T-helper 9 cell (primary cell): Measurements from ENCODE around the gene NISCH.

Experiments
- DNase-seq: peaks from one replicate; pipeline ENCODE4 v3.0.0-alpha.2; 2020

Gene NISCH

GRCh38 chr3:52527732-52528585 is 72.6 kb downstream of the NISCH start:
- no peak for DNase-seq

DNA sequence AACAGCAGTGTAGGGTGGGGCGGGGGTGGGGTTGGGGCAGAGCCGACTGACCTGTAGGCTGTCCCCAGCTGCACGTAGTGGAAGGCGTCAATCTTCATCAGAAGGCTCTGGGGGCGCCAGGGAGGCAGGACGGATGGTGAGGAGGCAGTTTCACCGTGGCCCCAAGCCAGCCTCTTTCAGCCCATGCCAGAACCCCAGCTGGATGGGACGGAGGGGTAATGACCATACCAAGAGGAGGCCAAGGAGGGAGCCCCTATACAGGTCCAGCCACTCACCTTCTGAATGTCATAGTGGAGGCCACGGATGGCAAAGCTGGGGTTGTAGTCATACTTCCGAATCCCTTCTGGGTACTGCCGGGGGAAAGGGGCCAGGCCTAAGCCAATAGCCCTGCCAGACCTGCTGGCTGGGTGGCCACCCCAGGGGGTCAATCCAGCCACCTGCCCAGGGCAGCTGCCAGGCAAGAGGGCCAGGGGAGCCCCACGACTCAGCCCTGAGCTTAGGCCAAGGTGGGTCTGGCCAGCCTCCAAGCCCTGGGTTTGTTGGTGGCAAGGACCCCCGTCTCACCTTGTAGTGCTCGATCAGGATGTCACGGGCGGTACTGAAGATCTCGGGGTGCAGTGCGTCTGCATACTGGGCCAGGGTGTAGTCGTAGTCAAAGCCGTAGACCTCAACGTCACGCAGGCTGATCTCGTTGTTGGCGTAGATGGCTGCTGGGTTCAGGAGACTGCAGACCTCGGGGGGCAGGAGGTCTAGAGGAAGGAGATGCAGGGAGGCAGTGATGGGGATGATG is 73.4 kb downstream of the NISCH start:
- no peak for DNase-seq

- DNase-seq = no peak
These were observed 74.3 kb downstream of the NISCH start for GRCh38 chr3:52529376-52530333.

DNA sequence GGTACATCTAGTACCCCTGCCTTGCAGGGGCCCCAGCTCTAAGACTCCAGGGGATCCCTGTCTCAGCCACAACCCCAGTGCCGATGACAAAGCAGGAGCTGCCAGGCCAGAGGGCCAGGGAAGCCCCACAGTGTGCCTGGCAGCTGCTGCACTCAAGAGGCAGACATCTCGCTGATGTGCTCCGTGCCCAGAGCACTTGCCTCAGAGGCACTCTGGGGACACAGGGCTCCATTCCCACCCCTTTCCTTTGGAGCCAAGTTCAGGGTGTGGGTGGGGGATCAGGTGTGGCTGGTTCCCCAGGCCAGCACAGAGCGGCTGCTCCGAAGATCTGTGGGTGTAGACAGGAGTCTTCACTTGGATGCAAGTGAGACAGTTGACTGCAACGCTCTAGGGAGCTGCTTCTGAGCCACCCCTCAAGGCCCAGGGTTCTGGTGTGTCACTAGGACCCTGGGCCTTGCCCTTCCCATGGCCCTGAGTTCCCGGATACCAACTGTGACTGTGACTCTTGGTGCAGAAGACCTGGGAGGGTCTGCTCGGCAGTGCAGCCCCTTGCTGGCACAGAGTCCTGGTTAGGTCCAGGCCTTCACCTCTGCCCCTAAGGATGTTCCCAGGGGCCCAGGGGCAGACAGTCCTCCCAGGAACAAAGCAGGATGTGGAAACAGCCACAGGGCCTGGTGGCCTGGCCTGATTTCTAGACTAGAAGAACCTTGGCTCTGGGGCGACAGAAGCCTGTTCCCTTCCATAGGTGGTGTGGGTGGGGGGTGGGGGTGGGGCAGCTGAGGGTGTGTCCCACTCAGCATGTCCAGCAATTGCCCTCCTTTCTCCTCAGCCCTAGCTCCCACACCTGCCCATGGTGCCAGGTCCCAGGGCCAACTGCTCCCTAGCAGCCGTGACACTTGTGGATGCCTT is 75.8 kb downstream of the NISCH start:
- DNase-seq = no peak

GRCh38 chr3:52531860-52532516 is 76.6 kb downstream of the NISCH start:
- DNase-seq = no peak

- no peak for DNase-seq
These were observed 77.1 kb downstream of the NISCH start for GRCh38 chr3:52532517-52532837.

DNA sequence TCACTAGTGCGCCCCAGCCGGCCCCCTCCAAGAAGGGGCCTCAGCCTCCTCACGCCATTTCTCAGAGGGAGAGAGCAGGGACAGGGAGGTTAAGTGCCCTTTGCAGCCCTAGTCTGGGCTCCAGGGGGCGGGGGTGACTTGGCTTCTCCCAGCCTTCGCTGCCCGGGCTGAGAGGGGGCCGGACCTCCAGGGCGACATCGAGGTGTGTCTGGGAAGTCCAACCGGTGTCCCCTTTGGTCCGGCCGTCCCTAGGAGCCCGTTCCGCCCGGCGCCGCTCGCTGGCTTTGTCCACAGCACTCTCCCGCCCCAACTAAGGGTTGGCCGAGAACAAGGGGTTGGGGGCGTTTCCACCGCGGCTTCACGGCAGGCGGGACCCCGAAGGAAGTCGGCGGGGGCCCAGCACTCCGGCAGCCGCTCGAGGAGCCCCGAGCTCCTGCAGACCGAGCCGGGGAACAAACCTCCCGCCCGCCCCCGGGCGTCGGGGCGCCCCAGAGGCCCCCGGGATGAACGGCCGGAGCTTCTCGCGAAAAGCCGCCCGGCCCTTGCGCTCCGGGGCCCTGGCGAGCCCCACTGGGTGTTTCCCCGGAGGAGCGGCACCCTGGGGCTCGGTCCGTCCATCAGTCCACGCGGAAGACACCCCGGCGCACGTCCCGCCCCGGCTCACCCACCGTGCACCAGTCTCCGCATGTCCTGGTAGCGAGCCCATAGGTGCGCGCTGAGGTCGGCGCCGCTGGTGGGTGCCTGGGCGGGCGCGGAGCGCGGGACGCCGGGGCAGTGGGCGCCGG is 77.6 kb downstream of the NISCH start:
- DNase-seq = peak; percentile 17

DNA sequence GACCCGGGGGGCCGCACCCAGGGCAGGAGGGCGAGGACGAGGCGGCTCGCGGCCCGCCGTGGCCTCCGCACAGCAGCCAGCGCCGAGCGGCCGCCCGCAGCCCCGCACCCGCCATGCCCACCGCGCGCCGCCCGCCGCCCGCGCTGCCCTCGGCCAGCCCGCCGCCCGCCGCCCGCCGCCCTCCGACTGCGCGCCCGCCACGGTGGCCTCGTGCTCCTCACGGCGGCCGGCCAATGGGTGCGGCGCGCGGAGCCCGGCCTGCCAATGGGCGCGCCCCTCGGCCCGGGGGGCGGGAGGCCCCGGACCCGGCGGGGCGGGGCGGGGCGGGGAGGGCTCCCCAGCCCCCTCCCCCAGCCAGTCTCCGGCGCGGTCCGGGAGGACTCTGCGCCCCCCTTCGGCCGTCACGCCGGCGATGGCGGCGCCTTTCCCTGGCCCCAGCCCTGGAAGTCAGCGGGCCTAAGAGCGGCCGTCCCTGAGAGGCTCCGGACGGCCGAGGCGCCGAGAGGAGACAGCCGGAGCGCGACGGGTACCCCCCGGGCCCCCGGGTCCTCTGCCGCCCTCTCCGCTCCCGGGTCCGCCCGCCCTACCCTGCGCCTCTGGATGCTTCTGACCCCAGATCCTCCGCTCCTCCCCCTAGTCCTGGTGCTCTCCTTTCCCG is 78.3 kb downstream of the NISCH start, which contains the start of gene NT5DC2:
TSS of gene NT5DC2 (minus strand) at position 235 of the 658 bp plus-strand sequence. CDS start at position 115, 120 bp downstream.
- DNase-seq = peak; percentile 49

DNA sequence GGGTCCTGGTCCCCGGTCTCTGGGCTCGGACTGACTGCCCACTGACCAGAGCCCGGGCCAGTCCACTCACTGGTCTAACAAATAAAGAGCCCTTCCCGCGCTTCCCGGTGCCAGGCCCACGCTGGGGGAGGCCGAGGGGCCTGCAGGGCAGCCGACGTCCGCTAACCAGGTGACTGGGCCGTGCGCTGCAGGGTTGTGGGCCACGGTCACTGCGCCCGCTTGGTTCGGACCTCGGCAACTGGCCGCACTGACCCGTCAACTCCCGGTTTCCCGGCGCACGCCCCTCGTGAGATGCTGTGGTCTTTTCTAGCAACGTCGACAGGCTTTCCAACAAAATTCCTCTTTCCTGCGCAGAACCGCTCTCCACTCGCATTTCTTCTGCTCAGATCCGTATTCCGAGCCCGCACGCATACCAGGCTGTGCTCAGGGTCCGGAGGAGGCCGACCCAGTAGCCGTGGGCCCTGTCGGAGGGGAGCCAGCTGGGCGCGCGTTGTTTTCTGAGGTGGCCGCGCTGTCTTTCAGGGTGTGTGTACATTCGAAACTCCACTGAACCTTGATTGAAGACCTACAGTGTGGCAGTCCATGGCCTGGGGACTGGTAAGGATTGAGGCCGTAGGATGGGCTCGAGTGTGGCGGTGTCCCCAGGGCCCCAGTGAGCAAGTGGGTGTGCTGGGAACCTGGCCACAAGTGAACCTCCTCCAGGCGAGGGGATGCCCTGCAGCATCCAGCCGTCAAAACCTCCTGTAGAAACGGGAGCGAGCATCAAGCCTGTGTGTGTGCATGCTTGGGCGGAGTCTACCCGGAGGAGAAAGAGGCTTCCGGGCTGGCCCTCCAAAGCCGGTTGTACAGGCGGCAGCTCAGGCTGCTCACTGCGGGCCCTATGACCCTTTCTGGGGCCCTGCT is 79.1 kb downstream of the NISCH start:
- no peak for DNase-seq

GRCh38 chr3:52535411-52536111 is 80.2 kb downstream of the NISCH start:
- DNase-seq = no peak

DNA sequence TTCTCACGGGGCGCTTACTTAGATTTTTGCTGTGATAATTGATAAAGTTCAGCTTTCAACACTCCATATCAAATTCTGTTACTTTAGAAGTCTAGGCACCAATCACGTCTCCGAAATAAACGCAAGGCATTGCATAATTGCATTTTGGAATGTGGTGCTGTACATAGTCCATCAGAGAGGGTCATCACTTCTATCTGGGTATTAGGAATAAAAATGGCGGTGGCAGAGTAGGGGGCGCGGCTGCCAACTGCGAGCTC is 80.6 kb downstream of the NISCH start:
- no peak for DNase-seq

DNA sequence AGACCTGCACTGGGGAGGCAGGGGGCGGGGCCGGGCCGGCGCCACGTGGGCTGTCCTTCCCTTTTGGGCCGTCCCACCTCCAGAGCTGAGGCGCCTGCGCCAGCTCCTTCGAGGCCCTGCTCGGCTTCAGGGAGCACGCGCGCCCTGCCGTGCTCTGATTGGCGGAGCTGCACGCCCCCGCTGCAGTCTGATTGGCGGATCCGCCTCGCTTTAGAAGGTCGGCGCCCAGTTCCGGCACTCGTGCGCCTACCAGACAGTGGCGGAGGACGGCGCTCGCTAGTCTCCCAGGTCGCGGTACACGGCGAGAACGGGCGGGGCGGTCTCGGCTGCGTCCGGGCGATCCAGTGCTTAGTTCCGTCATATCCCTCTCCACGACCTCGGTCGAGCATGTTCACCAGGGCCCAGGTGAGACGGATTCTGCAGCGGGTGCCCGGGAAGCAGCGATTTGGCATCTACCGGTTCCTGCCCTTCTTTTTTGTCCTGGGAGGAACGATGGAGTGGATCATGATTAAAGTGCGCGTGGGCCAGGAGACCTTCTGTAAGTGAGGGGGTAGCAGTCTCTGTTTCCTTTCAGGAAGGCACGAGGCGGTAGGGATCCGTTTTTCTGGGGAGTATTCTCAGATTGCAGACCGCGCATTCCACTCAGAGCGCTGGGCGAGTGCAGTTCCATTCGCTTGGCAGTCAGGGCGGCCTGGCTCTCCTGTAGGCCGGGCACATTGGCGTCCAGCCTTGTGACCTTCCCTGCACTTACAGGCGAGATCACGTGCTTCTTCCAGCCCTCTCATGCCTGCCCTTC is 81.2 kb downstream of the NISCH start, which contains the start of gene UQCC5:
TSS of gene UQCC5 (plus strand) at position 237 of the 796 bp plus-strand sequence. CDS start at position 388, 151 bp downstream.
- DNase-seq = peak; percentile 90

DNA sequence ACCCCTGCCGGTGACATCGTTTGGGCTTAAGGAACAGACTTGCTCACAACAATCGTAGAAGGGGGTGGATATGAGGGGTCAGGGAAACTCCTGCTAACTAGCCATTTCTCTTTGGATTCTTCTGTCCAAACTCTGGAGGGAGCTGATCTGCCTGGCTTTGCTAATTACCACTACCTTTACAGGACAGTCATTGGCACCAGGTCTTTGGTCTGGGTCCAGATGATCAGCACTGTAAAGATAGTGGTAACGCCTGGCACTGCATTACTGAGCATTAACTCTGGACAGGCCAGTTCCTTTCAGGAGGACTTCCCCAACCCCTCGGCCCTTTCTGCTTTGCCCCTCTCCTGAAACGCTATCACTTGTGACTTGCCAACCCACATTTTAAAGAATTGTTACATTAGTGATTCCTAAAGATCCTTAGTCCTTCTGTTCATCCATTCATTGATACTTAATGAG is 81.8 kb downstream of the NISCH start:
- DNase-seq = no peak

GRCh38 chr3:52537726-52538421 is 82.5 kb downstream of the NISCH start:
- no peak for DNase-seq

- no peak for DNase-seq
These were observed 83.7 kb downstream of the NISCH start for GRCh38 chr3:52539010-52539653.

- no peak for DNase-seq
These were observed 85.6 kb downstream of the NISCH start for GRCh38 chr3:52541050-52541449.
